ENCODE results near the gene MBD3.
A peak's percentile ranks its signal among the peaks of the same experiment; 100 is the strongest.
"Not testable (repeated sequence)": the region's sequence is repeated elsewhere in the genome, so short reads cannot be mapped to it uniquely, and the experiment has no call there.

The MBD3 gene

DNA sequence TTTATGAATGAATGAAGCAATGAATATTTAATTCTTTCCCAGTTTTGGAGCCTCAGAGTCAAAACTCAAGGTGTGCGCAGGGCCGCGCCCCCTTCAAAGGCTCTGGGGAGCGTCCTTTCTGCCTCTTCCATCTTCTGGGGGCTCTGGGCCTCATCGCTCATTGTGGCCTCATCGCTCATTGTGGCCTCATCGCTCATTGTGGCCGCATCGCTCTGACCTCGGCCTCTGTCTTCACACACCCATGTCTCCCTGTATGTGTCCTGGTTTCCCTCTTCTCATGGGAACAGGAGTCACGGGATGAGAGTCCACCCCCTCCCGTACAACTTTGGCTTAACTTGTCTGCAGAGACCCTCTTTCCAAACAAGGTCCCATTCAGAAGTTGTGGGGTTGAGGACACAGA is 21.3 kb downstream of the MBD3 start:
- no peak for DNase-seq

- DNase-seq = no peak
Observed at GRCh38 chr19:1570836-1571235, 21.8 kb downstream of the MBD3 start.

DNA sequence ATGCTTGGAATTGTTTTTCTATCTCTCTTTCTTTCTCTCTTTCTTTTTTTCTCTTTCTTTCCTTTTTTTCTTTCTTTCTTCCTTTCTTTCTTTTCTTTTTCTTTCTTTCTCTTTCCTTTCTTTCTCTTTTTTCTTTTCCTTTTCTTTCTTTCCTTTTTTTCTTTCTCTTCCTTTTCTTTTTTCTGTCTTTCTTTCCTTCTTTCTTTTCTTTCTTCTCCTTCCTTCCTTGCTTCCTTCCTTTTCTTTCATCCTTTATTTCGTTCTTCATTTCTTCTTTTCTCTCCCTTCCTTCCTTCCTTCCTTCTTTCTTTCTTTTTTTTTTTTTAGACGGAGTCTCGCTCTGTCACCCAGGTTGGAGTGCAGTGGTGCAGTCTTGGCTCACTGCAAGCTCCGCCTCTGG is 22.7 kb downstream of the MBD3 start:
- DNase-seq = no peak

DNA sequence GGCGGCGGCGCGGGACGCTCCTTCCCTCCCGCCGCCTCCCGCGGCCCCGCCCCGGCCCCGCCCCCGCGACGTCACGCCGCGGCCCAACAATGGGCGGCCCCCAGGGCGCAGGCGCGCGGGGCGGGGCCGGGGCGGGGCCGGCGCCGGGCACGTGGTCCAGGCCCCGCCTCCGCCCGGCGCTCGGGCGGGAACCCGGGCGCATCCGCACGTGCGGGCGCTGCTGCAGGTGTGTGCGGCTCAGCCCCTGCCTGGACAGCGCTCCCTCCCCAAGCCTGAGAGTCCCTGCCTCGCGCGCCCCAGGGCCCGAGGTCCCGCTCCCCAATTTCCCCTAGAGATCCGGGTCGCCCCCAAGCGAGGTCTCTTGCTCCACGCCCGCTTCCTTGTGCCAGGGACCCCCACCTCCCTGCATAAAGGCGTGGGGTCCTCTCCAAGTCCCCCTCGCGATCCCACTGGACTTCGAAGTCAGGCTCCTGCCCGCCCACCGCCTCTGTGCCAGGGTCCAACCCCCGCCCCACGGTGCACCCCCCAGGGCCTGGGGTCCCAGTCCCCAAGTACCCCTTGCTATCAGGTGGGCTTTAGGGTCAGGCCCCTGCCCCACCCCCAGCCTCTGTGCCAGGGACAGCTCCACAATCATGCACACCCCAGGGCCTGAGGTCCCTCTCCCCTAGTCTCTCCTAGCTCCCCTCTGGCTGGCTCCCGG is 24.2 kb downstream of the MBD3 start, which contains the start of gene MEX3D:
TSS of gene MEX3D (minus strand) at position 6 of the 700 bp plus-strand sequence. CDS start 267 bp downstream, outside the sequence.
- peak; percentile 78 for DNase-seq

- DNase-seq = no peak
Observed at GRCh38 chr19:1567848-1568227, 24.8 kb downstream of the MBD3 start.

DNA sequence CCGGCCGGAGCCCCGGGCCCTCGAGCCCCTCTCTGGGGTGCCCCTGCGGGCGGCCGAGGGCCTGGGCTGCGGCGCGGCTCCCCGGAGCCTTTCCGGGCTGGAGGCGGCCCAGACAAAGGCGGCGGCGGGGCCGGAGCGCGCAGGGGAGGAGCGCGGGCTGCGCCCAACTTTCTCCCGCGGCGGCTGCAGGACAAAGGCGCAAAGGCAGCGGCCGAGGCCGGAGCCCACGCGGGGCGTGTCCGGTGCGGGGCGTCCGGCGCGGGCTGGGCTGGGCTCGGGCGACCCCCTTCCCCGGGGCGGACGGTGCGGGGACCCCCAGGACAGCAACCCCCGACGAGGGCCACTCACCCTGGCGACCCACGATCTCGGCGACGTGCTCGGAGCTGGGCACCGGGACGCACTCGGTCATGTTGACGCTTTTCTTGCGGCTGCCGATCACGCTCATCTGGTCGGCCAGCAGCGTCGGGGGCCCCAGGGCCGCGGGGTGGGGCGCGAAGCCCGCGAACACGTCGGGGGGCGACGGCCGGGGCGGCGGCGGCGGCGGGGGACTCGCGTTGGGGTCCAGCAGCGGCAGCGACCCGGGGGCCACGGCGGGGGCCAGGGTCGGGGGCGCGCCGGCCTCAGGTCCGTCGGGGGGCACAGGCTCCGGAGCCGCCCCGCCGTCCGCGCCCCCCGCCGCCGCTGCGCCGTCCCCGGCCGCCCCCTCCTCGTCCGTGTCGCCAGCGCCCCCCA is 25.4 kb downstream of the MBD3 start:
- DNase-seq = peak; percentile 38

DNA sequence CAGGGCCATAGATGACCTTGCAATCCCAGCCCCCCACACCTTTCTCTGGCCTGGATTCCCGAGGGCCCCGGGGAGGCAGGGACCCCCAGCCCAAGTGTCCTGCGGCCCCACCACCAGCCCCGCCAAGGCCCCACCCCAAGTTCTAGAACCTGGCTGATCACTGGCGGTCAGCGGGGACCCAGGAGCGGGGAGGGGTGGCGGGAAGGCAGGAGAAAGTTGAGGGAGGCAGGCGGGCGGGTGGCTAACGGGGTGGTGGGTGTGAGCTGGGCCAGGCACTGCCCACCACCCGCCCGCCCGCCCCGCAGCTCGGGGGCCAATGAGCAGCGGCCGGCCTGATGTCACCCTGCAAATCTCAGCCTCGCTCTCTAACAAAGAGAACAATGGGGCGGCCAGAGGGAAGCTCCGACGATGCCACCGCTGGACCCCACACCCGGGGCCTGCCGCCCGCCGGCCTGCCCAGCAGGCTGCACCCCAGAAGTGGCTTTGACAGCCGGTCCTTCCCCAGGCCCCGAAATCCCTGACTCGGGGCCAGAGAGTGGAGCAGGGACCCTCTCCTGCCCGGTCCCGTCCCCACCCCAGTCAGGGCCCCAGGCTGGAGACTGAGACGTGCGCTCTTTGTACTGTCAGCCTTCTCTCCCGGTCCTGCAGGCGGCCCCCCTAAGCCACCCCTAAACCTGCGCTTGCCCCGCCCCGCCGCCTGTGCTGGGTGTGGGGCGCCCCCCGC is 26.1 kb downstream of the MBD3 start:
- peak; percentile 87 for DNase-seq

GRCh38 chr19:1563251-1563650 is 29.4 kb downstream of the MBD3 start:
- DNase-seq = no peak

- DNase-seq = no peak
Observed at GRCh38 chr19:1561236-1561842, 31.3 kb downstream of the MBD3 start.

- no peak for DNase-seq
Observed at GRCh38 chr19:1560286-1560882, 32.3 kb downstream of the MBD3 start.

GRCh38 chr19:1558552-1558951 is 34.1 kb downstream of the MBD3 start:
- no peak for DNase-seq

DNA sequence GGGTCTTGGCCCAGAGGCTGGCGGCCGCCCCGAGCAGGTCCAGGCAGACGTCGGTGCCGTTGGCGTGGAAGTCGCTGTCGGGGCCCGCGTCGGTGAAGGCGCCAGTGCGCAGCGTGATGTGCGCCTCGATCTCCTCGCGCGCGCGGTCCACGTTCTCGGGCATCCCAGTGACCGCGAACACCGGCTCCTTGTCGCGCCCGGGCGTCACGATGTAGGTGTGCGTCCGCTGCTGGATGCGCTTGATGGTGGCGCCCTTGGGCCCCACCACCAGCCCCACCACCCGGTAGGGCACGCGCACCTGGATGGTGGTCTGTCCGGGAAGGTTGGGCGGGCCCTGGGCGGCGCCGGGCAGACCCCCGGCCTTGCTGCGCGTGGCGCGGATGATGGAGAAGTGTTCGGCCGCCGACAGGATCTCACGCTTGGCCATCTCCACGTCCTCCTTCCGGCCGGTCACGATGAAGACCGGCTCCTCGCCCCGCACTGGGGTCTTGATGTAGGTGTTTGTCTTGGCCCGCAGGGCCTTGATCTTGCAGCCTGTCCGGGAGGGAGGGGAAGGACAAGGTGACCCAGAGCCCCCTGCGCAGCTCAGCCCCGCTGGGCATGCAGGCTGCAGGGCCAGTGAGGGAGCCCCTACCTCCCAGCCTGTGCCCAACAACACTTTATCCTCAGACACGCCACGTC is 36.1 kb downstream of the MBD3 start:
- DNase-seq = no peak

GRCh38 chr19:1555487-1556389 is 36.9 kb downstream of the MBD3 start:
- DNase-seq = no peak

DNA sequence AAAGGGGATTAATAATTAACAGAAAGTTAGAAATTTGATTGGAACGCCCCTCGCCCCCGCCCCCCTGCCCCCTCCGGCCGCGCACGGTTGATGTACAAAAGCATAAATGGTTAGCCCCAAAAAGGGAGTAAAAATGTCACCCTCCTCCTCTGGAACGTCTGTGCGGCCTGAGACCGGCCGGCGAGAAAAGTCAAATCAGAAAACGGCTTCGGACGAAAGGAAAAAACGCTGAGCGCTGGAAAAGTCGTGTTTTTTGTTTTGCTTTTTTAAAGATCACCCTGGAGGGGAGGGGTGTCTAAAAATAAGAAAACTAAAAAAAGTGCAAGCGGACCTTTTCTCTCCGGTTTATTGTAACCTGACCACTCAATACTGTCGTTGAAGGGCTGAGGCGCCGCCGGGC is 37.7 kb downstream of the MBD3 start:
- no peak for DNase-seq

GRCh38 chr19:1553415-1553814 is 39.2 kb downstream of the MBD3 start:
- no peak for DNase-seq

DNA sequence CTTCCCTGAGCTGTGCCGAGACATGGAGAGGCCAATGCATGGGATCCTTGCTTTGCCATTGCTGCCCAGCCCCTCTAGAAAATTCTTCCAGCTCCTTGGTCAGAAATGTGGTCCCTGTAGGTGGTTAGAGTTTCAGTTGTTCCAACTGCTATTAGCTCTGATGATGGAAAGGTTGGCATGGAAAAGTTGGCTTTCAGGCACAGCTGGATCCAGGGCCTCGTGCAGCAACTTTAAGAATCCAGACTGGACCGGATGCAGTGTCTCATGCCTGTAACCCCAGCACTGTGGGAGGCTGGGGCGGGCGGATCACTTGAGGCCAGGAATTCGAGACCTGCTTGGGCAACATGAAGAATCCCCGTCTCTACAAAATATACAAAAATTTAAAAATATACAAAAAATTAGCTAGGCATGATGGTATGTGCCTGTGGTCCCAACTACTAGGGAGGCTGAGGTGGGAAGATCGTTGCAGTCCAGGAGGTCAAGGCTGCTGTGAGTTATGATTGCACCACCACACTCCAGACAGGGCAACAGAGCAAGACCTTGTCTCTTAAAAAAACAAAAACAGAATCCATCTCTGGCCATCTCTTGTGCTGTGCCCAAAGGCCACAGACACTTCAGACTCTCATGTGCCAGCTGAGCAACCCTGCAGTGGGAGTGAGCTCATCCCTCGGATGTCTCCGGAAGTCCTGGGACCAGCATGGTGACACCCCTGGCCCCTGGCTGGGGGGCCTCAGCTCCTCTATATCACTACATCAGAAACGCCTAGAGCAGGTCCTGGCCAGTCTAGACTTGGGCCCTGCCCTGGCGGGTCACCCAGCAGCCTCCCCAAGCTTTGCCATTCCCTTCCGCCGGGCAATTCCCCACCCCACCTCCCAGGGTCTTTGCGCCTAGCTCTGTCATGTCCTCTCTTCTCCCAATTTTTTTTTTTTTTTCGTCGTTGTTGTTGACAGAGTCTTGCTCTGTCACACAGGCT is 41.3 kb downstream of the MBD3 start:
- DNase-seq = no peak

GRCh38 chr19:1549332-1549945 is 43.2 kb downstream of the MBD3 start:
- no peak for DNase-seq

DNA sequence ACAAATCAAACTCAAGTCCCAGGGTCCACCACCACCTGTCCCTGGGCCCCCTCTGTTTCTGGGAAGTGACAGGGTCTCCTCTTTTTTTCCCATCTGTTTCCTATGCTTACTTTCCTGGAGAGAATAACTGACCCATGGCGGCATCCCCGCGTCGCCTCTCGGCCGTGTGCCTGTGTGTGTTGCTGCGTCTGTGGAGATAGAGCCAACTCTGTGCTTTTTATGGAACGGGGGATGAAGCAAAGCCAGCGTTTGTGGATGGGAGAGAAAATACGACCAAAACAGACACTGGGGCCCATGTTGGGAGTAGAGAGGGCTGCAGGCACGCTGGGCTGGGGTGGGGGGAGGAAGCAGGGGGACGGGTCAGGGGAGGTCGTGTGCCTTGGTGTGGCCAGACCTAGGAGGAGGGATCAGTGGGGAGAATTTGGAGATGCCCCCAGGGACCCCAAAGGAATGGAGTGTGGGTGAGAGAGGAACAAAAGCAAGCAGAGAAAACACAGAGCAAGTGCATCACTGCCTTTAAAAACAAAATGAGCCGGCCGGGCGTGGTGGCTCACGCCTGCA is 52.2 kb downstream of the MBD3 start:
- no peak for DNase-seq

- DNase-seq = not testable (repeated sequence)
Observed at GRCh38 chr19:1539749-1540148, 52.9 kb downstream of the MBD3 start.

All from fibroblast of skin of back (primary cell).